Measurements from ENCODE around the gene LRRC63. TPM values are rescaled to one million over a fixed set of nuclear protein-coding genes. Genes with fewer than 3 reads are reported as not detected.

The LRRC63 gene
- total and polyA plus RNA-seq, 9 of the 15 experiments (the other 6 are each of a cell fraction or from before 2014, with no cell fraction given), result 0.07 to 0.41 (median 0.24) TPM; not detected in 1

DNA sequence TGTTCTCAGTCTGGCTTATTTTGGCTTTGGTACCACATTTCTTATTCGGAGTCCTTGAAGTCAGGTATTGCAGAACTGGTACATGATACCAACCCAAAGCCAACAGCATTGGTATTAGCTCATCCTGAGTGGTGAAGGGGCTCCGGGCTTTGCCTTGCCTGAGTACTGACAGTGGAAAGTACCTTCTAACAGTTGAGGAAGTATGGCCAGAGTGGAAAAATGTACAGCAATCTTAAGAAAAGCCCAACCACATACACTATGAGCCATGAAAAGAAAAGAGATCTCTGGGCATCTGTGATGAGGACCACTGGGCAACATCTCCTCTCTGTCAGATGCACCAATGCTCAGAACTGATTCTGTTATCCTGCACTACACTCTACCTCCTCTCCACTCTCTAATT lies 38.1 kb upstream of the LRRC63 start:
- Histone ChIP-seq H3K9me1 (ENCODE audit: control insufficient read depth, insufficient read depth, low read length) (no peaks in the 10 kb centered on the region), H4K20me1 (replicated peaks; ENCODE audit: control insufficient read depth, insufficient read depth, low read length) (peaks cover 5% of the 10 kb centered on the region; the same call in 1 of the 2 replicates), H2AFZ (ENCODE audit: low read depth, low read length) (no peak overlapping the region), H3K9ac (ENCODE audit: insufficient read depth in 1 of 2, low read depth in 2 of 2, low read length in 2 of 2) (no peak overlapping the region), H3K27ac (ENCODE audit: extremely low read depth, low read depth, low read length) (no peak overlapping the region), H3K9me3 (replicated peaks; ENCODE audit: control insufficient read depth, insufficient read depth, low read depth, low read length) (no peaks in the 10 kb centered on the region), H3K36me3 (ENCODE audit: control insufficient read depth, insufficient read depth, low read length) (peaks cover 71% of the 10 kb centered on the region; the same call in 2 of the 3 replicates), H3K4me2 (ENCODE audit: insufficient read depth, low read length) (no peak overlapping the region), H3K4me3 (no peak overlapping the region), H3K27me3 (ENCODE audit: control insufficient read depth in 2 of 2, insufficient read depth in 2 of 2, low read length in 2 of 2) (no peaks in the 10 kb centered on the region), H3K4me1 (replicated peaks in 1 of 2; ENCODE audit: control insufficient read depth in 2 of 2, insufficient read depth in 2 of 2, low read length in 2 of 2) (peaks cover 2 to 30% of the 10 kb centered on the region in 2 experiments; a peak in 2 of 5 replicates), H3K79me2 (ENCODE audit: control insufficient read depth, insufficient read depth, low read length) (peaks cover 98% of the 10 kb centered on the region)
- in situ Hi-C loops (cut with MboI) (no loop called here), intact Hi-C loops (cut with micrococcal nuclease) (no loop called here)
- POLR2A ChIA-PET, result no interaction called here
- TF ChIP-seq ILK (tag; IDR thresholded peaks at IDR 0.05; ENCODE audit: borderline replicate concordance, low read depth) (no peak), KDM5B (IDR thresholded peaks at IDR 0.05; ENCODE audit: insufficient replicate concordance, low read depth, low read length) (no peak), CCNT2 (IDR thresholded peaks at IDR 0.05; ENCODE audit: borderline replicate concordance, extremely low read depth, insufficient read length, low read depth, low read length) (no peak), ZFPM2 (CRISPR knock-in tag; IDR thresholded peaks at IDR 0.05) (no peak), ZNF445 (CRISPR knock-in tag; IDR thresholded peaks at IDR 0.05; ENCODE audit: low read depth) (no peak), ZNF212 (CRISPR knock-in tag; IDR thresholded peaks at IDR 0.05) (no peak), SMAD1 (IDR thresholded peaks at IDR 0.05; ENCODE audit: low read depth, low read length, partially characterized antibody) (no peak), CEBPG (CRISPR knock-in tag; IDR thresholded peaks at IDR 0.05) (no peak), CEBPG (tag; conservative IDR thresholded peaks at IDR 0.05 in 1 of 2, IDR thresholded peaks at IDR 0.05 in 1 of 2) (no peak)
- TF ChIP-seq, protein P1, sequence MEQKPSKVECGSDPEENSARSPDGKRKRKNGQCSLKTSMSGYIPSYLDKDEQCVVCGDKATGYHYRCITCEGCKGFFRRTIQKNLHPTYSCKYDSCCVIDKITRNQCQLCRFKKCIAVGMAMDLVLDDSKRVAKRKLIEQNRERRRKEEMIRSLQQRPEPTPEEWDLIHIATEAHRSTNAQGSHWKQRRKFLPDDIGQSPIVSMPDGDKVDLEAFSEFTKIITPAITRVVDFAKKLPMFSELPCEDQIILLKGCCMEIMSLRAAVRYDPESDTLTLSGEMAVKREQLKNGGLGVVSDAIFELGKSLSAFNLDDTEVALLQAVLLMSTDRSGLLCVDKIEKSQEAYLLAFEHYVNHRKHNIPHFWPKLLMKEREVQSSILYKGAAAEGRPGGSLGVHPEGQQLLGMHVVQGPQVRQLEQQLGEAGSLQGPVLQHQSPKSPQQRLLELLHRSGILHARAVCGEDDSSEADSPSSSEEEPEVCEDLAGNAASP (IDR thresholded peaks at IDR 0.05), result no peak
- TF ChIP-seq, protein P2, sequence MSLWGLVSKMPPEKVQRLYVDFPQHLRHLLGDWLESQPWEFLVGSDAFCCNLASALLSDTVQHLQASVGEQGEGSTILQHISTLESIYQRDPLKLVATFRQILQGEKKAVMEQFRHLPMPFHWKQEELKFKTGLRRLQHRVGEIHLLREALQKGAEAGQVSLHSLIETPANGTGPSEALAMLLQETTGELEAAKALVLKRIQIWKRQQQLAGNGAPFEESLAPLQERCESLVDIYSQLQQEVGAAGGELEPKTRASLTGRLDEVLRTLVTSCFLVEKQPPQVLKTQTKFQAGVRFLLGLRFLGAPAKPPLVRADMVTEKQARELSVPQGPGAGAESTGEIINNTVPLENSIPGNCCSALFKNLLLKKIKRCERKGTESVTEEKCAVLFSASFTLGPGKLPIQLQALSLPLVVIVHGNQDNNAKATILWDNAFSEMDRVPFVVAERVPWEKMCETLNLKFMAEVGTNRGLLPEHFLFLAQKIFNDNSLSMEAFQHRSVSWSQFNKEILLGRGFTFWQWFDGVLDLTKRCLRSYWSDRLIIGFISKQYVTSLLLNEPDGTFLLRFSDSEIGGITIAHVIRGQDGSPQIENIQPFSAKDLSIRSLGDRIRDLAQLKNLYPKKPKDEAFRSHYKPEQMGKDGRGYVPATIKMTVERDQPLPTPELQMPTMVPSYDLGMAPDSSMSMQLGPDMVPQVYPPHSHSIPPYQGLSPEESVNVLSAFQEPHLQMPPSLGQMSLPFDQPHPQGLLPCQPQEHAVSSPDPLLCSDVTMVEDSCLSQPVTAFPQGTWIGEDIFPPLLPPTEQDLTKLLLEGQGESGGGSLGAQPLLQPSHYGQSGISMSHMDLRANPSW (CRISPR knock-in tag; IDR thresholded peaks at IDR 0.05), result no peak
- TF ChIP-seq, protein P3, sequence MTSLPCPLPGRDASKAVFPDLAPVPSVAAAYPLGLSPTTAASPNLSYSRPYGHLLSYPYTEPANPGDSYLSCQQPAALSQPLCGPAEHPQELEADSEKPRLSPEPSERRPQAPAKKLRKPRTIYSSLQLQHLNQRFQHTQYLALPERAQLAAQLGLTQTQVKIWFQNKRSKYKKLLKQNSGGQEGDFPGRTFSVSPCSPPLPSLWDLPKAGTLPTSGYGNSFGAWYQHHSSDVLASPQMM (CRISPR knock-in tag; IDR thresholded peaks at IDR 0.05), result no peak
- TF ChIP-seq, protein P4, sequence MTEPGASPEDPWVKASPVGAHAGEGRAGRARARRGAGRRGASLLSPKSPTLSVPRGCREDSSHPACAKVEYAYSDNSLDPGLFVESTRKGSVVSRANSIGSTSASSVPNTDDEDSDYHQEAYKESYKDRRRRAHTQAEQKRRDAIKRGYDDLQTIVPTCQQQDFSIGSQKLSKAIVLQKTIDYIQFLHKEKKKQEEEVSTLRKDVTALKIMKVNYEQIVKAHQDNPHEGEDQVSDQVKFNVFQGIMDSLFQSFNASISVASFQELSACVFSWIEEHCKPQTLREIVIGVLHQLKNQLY (CRISPR knock-in tag; conservative IDR thresholded peaks at IDR 0.05), result no peak
- TF ChIP-seq, protein P5, sequence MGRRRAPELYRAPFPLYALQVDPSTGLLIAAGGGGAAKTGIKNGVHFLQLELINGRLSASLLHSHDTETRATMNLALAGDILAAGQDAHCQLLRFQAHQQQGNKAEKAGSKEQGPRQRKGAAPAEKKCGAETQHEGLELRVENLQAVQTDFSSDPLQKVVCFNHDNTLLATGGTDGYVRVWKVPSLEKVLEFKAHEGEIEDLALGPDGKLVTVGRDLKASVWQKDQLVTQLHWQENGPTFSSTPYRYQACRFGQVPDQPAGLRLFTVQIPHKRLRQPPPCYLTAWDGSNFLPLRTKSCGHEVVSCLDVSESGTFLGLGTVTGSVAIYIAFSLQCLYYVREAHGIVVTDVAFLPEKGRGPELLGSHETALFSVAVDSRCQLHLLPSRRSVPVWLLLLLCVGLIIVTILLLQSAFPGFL (CRISPR knock-in tag; IDR thresholded peaks at IDR 0.05), result no peak
- DNase-seq (ENCODE audit: extremely low read depth in 1 of 4, low spot score in 3 of 4), result no peak
- no TSS peak for BruUV-seq (replicated peaks)
- CTCF ChIA-PET (ENCODE audit: low intra/inter-chr PET ratio), result no interaction called here
- FAIRE-seq, result no peak
- no peak for ATAC-seq
- 91% methylated on average over 2 of the region's 2 CpGs for WGBS (ENCODE audit: insufficient coverage, low coverage, missing lambda C conversion rate)

All from K562 (cell line).